K562 (cell line): ENCODE measurements around the gene LRRC74B. TPM values are rescaled to one million over a fixed set of nuclear protein-coding genes. Genes with fewer than 3 reads are reported as not detected.

Source experiments
- BRD9 ChIP-seq: fragments of 450-650 bp; IDR thresholded peaks from 2 replicates; pipeline ENCODE4 v1.6.1; 2018; ENCODE audit warnings: low read depth; ENCODE audit not compliant: partially characterized antibody
- HMGN3 ChIP-seq: IDR thresholded peaks from 2 replicates; pipeline ENCODE4 v1.6.1; 2011; ENCODE audit warnings: borderline replicate concordance, low read depth, mild to moderate bottlenecking, mixed read lengths, low read length; ENCODE audit not compliant: insufficient read length; ENCODE audit errors: extremely low read depth
- IFI16 ChIP-seq: fragments of 250-450 bp; sonication (Bioruptor Pico); IDR thresholded peaks from 2 replicates; pipeline ENCODE4 v2.1.2; 2022; ENCODE audit warnings: mild to moderate bottlenecking, inconsistent platforms
- NR2C2 ChIP-seq, 2 experiments: fragments of 200-800 bp in 1 of 2; sonication (Bioruptor generic) in 1 of 2; sonication (generic) in 1 of 2; formaldehyde crosslinking in 1 of 2; IDR thresholded peaks; 2 replicates each; pipeline versions ENCODE4 v1.6.1 to v1.8.0; 2016 to 2022; ENCODE audit warnings: mild to moderate bottlenecking in 1 of 2, missing compliant biosample characterization in 1 of 2, missing genetic modification characterization in 1 of 2, missing genetic modification reagents in 1 of 2
- PPARD ChIP-seq: fragments of 250-450 bp; sonication (Bioruptor Pico); IDR thresholded peaks from 2 replicates; pipeline ENCODE4 v1.8.0; 2022; ENCODE audit warnings: inconsistent platforms, mild to moderate bottlenecking, moderate library complexity
- RBM22 ChIP-seq: fragments of 200-400 bp; formaldehyde crosslinking; IDR thresholded peaks from 2 replicates; pipeline ENCODE4 v1.6.1; 2018; ENCODE audit warnings: low read length, low read depth; ENCODE audit not compliant: poor library complexity, severe bottlenecking
- SMAD4 ChIP-seq: fragments of 250-450 bp; sonication (Bioruptor Pico); conservative IDR thresholded peaks from 2 replicates; pipeline ENCODE4 v1.8.0; 2021; ENCODE audit warnings: inconsistent platforms, mild to moderate bottlenecking, moderate library complexity
- SUPT5H ChIP-seq: fragments of 450-650 bp; IDR thresholded peaks from 2 replicates; pipeline ENCODE4 v1.6.1; 2016
- ZNF121 ChIP-seq: sonication (generic); formaldehyde crosslinking; conservative IDR thresholded peaks from 2 replicates; pipeline ENCODE4 v1.8.0; 2022; ENCODE audit warnings: missing genetic modification reagents
- ZNF668 ChIP-seq: fragments of 250-450 bp; sonication (Bioruptor Pico); IDR thresholded peaks from 2 replicates; pipeline ENCODE4 v1.8.0; 2022; ENCODE audit warnings: mild to moderate bottlenecking, inconsistent platforms
- polyA plus RNA-seq, 8 experiments: library from polyadenylated mRNA; depleted of rRNA in 4 of 8; stranded (reverse) in 5 of 8; unstranded in 3 of 8; fragments of >200 nt; fragmentation: Nextera tagmentation in 2 of 8; fragmentation: Illumina TruSeq in 1 of 8; extraction: Ambion mirVana in 2 of 8; extraction: Trizol in 1 of 8; gene quantifications; 2 replicates each; pipeline versions ENCODE4 v1.2.1 to v1.2.3, GENCODE V29; 2011 to 2014; ENCODE audit warnings: inconsistent platforms in 1 of 8, missing spikeins in 1 of 8
- total RNA-seq, 7 experiments: library from RNA; depleted of rRNA in 6 of 7; stranded (reverse); fragments of >200 nt in 6 of 7; fragmentation: Illumina TruSeq in 2 of 7; extraction: Trizol in 2 of 7; gene quantifications; 2 replicates each; pipeline versions ENCODE4 v1.2.1 to v1.2.3, GENCODE V29; 2011 to 2021; ENCODE audit warnings: low replicate concordance in 1 of 7
- TF ChIP-seq, protein P1 (sequence below), 3 experiments: fragments of 200-800 bp in 1 of 3; sonication (Bioruptor generic) in 1 of 3; sonication (generic) in 1 of 3; formaldehyde crosslinking in 1 of 3; IDR thresholded peaks; 2 replicates each; pipeline versions ENCODE4 v1.6.1 to v1.8.0; 2016 to 2022; ENCODE audit warnings: mild to moderate bottlenecking in 2 of 3, missing compliant biosample characterization in 2 of 3, missing genetic modification characterization in 2 of 3, missing genetic modification reagents in 1 of 3
- TF ChIP-seq, protein P2 (sequence below): sonication (generic); formaldehyde crosslinking; IDR thresholded peaks from 2 replicates; pipeline ENCODE4 v1.8.0; 2022; ENCODE audit warnings: missing genetic modification reagents, mild to moderate bottlenecking, borderline replicate concordance
- TF ChIP-seq, protein P3 (sequence below), 2 experiments: fragments of 450-650 bp; formaldehyde crosslinking in 1 of 2; IDR thresholded peaks; 2 replicates each; pipeline versions ENCODE4 v1.4.0 to v1.6.1; 2014 to 2020; ENCODE audit warnings: mild to moderate bottlenecking in 2 of 2, borderline replicate concordance in 1 of 2, low read depth in 1 of 2

LRRC74B gene
- total and polyA plus RNA-seq, 9 of the 15 experiments (the other 6 are each of a cell fraction or from before 2014, with no cell fraction given), result not detected

DNA sequence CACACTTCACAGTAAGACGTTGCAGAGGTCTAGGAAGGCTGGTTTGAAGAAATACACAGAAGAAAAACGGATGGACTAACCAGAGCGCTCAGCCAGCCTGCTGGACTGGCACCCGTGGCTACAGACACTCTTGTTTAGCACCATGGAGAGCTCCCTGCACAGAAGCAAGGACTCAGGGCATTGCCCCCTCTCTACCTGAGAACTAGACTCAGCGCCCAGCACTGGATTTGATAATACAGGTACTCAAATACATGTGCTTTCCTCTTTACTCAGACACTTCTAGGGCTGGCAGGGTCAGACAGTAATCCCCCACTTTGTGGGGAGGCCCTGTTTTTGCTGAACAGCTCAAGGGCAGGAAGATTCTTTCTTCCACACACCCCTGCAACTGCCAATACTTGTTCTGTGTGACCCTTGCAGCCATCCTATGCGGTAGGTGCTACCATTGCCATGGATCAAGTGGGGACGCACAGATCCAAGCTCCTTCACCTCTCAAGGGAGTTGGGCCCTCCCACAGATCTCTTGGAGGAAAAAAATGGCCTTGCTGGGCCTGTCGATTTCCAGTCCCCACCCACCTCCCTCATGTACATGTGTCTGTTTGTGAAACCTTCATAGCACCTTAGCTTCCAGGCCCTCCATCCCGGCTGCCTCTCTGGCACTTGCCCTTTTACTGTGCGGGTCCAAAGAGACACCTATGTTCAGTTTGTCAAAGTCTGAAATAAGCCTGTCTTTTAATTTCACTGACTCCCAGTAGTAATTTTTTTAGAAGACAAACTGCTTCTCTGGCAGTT lies 35.9 kb upstream of the LRRC74B start (continued):
- TF ChIP-seq NR2C2 (CRISPR knock-in tag; IDR thresholded peaks at IDR 0.05) (no peak), NR2C2 (tag; IDR thresholded peaks at IDR 0.05) (no peak), HMGN3 (no peak), PPARD (CRISPR knock-in tag) (0 out of 2 replicates have a peak, but pooled peaks have one; percentile 50), SUPT5H (no peak), RBM22 (no peak), SMAD4 (CRISPR knock-in tag) (no peak; the same call in 1 of the 2 replicates), ZNF121 (CRISPR knock-in tag) (no peak), ZNF668 (CRISPR knock-in tag) (no peak), IFI16 (CRISPR knock-in tag) (no peak), BRD9 (no peak)
- TF ChIP-seq, protein P1, sequence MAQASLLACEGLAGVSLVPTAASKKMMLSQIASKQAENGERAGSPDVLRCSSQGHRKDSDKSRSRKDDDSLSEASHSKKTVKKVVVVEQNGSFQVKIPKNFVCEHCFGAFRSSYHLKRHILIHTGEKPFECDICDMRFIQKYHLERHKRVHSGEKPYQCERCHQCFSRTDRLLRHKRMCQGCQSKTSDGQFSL (CRISPR knock-in tag; IDR thresholded peaks at IDR 0.05), result no peak
- TF ChIP-seq, protein P1 (tag; IDR thresholded peaks at IDR 0.05), result peak in 1 of 2 experiments; percentile 54; a peak in 1 of 4 replicates
- TF ChIP-seq, protein P2, sequence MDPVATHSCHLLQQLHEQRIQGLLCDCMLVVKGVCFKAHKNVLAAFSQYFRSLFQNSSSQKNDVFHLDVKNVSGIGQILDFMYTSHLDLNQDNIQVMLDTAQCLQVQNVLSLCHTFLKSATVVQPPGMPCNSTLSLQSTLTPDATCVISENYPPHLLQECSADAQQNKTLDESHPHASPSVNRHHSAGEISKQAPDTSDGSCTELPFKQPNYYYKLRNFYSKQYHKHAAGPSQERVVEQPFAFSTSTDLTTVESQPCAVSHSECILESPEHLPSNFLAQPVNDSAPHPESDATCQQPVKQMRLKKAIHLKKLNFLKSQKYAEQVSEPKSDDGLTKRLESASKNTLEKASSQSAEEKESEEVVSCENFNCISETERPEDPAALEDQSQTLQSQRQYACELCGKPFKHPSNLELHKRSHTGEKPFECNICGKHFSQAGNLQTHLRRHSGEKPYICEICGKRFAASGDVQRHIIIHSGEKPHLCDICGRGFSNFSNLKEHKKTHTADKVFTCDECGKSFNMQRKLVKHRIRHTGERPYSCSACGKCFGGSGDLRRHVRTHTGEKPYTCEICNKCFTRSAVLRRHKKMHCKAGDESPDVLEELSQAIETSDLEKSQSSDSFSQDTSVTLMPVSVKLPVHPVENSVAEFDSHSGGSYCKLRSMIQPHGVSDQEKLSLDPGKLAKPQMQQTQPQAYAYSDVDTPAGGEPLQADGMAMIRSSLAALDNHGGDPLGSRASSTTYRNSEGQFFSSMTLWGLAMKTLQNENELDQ (CRISPR knock-in tag), result no peak
- TF ChIP-seq, protein P3, sequence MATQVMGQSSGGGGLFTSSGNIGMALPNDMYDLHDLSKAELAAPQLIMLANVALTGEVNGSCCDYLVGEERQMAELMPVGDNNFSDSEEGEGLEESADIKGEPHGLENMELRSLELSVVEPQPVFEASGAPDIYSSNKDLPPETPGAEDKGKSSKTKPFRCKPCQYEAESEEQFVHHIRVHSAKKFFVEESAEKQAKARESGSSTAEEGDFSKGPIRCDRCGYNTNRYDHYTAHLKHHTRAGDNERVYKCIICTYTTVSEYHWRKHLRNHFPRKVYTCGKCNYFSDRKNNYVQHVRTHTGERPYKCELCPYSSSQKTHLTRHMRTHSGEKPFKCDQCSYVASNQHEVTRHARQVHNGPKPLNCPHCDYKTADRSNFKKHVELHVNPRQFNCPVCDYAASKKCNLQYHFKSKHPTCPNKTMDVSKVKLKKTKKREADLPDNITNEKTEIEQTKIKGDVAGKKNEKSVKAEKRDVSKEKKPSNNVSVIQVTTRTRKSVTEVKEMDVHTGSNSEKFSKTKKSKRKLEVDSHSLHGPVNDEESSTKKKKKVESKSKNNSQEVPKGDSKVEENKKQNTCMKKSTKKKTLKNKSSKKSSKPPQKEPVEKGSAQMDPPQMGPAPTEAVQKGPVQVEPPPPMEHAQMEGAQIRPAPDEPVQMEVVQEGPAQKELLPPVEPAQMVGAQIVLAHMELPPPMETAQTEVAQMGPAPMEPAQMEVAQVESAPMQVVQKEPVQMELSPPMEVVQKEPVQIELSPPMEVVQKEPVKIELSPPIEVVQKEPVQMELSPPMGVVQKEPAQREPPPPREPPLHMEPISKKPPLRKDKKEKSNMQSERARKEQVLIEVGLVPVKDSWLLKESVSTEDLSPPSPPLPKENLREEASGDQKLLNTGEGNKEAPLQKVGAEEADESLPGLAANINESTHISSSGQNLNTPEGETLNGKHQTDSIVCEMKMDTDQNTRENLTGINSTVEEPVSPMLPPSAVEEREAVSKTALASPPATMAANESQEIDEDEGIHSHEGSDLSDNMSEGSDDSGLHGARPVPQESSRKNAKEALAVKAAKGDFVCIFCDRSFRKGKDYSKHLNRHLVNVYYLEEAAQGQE (IDR thresholded peaks at IDR 0.05; ENCODE audit: borderline replicate concordance), result no peak
- TF ChIP-seq, protein P3 (CRISPR knock-in tag; IDR thresholded peaks at IDR 0.05; ENCODE audit: low read depth), result peak; percentile 98
